Lung (tissue), 12 donors: ENCODE results near the gene P3H2. TPM values are rescaled to one million over a fixed set of nuclear protein-coding genes. Genes with fewer than 3 reads are reported as not detected.
"Not testable (repeated sequence)": the region's sequence is repeated elsewhere in the genome, so short reads cannot be mapped to it uniquely, and the experiment has no call there.

Experiments
- ATAC-seq: fragments of 200-7000 bp; cut with Tn5 transposase; one replicate; pipeline ENCODE4 v1.9.1; 2020; ENCODE audit warnings: moderate number of reproducible peaks; ENCODE audit not compliant: insufficient read depth, low FRiP score
- DNase-seq, 3 donors: peaks; one replicate each; pipeline ENCODE4 v3.0.0-alpha.2; 2013 to 2017
- H3K27ac ChIP-seq, 2 donors: one replicate each; pipeline ENCODE4 v1.5.1; 2013; ENCODE audit warnings: mild to moderate bottlenecking in 2 of 2, moderate library complexity in 2 of 2, control low read depth in 1 of 2, inconsistent platforms in 1 of 2, low read depth in 1 of 2, low read length in 1 of 2
- H3K27me3 ChIP-seq, 3 donors: one replicate each; pipeline ENCODE4 v1.5.1; 2013; ENCODE audit warnings: low read length in 2 of 3; ENCODE audit not compliant: control insufficient read depth in 3 of 3, insufficient read depth in 3 of 3
- H3K36me3 ChIP-seq, 4 donors: one replicate each; pipeline ENCODE4 v1.5.1; 2013; ENCODE audit warnings: low read length in 4 of 4, mild to moderate bottlenecking in 1 of 4, moderate library complexity in 1 of 4; ENCODE audit not compliant: control insufficient read depth in 4 of 4, insufficient read depth in 4 of 4
- H3K4me1 ChIP-seq, 5 donors: one replicate each; pipeline ENCODE4 v1.5.1; 2013; ENCODE audit warnings: low read length in 5 of 5, mild to moderate bottlenecking in 2 of 5, moderate library complexity in 1 of 5; ENCODE audit not compliant: control insufficient read depth in 5 of 5, insufficient read depth in 5 of 5
- H3K4me3 ChIP-seq: one replicate; pipeline ENCODE4 v1.5.1; 2013; ENCODE audit warnings: mild to moderate bottlenecking, control low read depth, moderate library complexity
- H3K9ac ChIP-seq, 2 donors: one replicate each; pipeline ENCODE4 v1.5.1; 2013; ENCODE audit warnings: low read length in 2 of 2, control low read depth in 1 of 2; ENCODE audit not compliant: insufficient read depth in 1 of 2
- H3K9me3 ChIP-seq, 4 donors: one replicate each; pipeline ENCODE4 v1.5.1; 2013; ENCODE audit warnings: low read length in 3 of 4, mild to moderate bottlenecking in 1 of 4, moderate library complexity in 1 of 4; ENCODE audit not compliant: control insufficient read depth in 4 of 4, insufficient read depth in 3 of 4
- WGBS, 2 donors: extraction: QIAGEN DNeasy Blood & Tissue Kit; methylation state at CpG; one replicate each; pipeline ENCODE4 v1.1.7; 2013; 5-methylcytosine and 5-hydroxymethylcytosine counted together
- polyA plus RNA-seq, 2 donors: library from polyadenylated mRNA; stranded (reverse); fragments of 200-250 nt; gene quantifications; one replicate each; pipeline ENCODE4 v1.2.1, GENCODE V29; 2013
- total RNA-seq, 2 donors: library from RNA; depleted of rRNA in 1 of 2; stranded (reverse); fragments of >200 nt in 1 of 2; gene quantifications; one replicate each; pipeline ENCODE4 v1.2.1, GENCODE V29; 2014 to 2021
- TF ChIP-seq, protein P1 (sequence below): IDR thresholded peaks from 2 replicates; pipeline ENCODE4 v1.5.1; 2012; ENCODE audit warnings: mild to moderate bottlenecking; ENCODE audit errors: control extremely low read depth, extremely low read depth
- donor health status: control.
- donor health status: control.
- donor health status: Bipolar disorder and iron deficiency.
- donor health status: healthy.
- donor health status: DM: yes; HTN: yes; CAD: no.

P3H2 gene
- total and polyA plus RNA-seq, 4 donors, result 18.6 to 59.9 (median 40.6) TPM

DNA sequence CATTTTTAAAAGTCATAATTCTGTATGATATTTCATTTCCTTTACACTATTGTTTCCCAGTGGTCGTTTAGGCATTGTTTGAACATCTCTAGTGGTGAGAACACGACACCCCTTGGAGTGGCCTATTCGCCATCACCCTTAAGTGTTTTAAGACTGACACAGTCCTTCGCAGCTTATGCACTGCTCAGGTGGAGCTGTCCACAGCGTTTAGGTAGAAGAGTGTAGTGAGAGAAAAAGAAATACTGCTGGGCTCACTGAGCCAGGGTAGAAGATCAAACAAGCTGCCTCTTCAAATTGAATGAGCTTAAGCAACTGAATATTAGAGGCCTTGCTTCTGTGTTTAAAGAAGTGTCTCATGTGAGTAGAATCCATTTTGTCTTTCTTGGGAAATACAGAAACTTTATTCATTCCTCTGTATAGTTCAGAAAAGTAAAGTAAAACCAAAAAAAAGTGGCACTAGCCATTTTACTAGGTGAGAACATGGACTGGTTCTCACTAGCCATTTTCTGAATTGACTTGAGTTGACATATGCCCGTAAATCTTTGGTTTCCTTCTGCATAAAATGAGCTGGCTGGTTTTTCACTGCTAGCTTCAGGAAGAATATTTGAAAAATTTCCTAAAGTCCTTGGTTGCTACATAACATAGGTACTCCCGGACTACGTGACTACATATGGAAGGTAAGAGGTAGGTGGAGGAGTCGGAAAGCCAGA is 155.9 kb downstream of the P3H2 start:
- TF ChIP-seq, protein P1, sequence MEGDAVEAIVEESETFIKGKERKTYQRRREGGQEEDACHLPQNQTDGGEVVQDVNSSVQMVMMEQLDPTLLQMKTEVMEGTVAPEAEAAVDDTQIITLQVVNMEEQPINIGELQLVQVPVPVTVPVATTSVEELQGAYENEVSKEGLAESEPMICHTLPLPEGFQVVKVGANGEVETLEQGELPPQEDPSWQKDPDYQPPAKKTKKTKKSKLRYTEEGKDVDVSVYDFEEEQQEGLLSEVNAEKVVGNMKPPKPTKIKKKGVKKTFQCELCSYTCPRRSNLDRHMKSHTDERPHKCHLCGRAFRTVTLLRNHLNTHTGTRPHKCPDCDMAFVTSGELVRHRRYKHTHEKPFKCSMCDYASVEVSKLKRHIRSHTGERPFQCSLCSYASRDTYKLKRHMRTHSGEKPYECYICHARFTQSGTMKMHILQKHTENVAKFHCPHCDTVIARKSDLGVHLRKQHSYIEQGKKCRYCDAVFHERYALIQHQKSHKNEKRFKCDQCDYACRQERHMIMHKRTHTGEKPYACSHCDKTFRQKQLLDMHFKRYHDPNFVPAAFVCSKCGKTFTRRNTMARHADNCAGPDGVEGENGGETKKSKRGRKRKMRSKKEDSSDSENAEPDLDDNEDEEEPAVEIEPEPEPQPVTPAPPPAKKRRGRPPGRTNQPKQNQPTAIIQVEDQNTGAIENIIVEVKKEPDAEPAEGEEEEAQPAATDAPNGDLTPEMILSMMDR, result no peak
- Histone ChIP-seq H3K27me3 (no peaks in the 10 kb centered on the region), H3K4me1 (no peaks in the 10 kb centered on the region), H3K36me3 (no peaks in the 10 kb centered on the region), H3K27ac (no peak overlapping the region), H3K9ac (no peak overlapping the region), H3K9me3 (no peaks in the 10 kb centered on the region), H3K4me3 (no peak overlapping the region)
- 76 to 80% methylated on average over 9 of the region's 9 CpGs for WGBS, 2 donors
- no peak for ATAC-seq
- no peak for DNase-seq

DNA sequence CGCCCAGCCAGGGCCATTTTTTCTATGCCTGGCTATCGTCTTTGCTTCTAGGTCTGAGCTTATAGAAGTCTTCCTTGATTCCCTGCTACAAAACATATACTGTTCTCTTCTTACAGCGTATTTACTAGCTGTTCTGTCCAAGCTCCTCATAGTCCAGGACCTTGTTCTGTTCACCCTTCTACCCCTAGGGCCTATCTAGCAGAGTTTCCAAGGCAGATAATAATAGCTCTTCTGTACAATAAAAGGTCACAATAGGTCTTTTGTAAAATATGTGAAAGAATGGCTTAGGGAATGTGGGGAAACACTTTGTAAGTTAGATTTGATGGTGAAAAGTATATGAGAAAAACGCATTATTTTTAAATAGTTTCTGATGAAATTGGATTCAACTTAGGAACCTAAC is 158.2 kb downstream of the P3H2 start:
- TF ChIP-seq, protein P1, result no peak
- Histone ChIP-seq H3K27me3 (no peaks in the 10 kb centered on the region), H3K9ac (no peak overlapping the region), H3K9me3 (no peaks in the 10 kb centered on the region), H3K27ac (no peak overlapping the region), H3K4me3 (no peak overlapping the region), H3K36me3 (no peaks in the 10 kb centered on the region), H3K4me1 (no peaks in the 10 kb centered on the region)
- 97% methylated on average over 4 of the region's 4 CpGs for WGBS, 2 donors
- ATAC-seq, result no peak
- DNase-seq, result no peak

DNA sequence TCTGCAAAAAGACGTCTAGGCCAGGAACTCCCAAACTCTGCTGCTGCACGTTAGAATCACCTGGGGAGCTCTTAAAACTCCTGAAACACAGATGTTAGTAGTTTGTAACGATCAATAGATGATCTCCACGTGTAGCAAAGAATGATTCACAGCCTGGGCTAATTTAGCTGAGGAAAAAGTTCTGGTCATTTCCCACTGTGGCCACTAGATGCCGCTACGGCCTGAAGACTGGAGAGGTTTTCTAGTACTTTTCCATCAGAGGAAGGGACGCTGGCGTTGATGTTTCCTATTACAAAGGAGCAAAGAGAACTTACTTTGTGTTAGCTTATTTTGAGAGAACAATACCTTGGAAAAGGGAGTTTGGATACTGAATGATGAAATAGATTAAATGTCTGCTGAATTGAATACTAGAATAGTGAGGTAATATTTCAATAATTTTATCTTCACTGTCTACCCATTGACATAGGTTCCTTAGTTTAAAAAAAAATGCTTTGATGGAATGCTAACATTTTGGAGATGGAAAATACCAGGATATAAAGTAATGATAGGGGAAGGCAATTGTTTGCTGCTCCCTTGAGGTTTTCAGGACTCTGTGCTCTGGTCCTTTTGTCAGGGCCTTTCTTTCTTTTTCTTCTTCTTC is 159.1 kb downstream of the P3H2 start:
- H3K9ac ChIP-seq, result no peak overlapping the region
- H3K36me3 ChIP-seq, result peaks cover 0 to 1% (median 0%) of the 10 kb centered on the region in 4 donors
- H3K27ac ChIP-seq, result no peak overlapping the region
- H3K9me3 ChIP-seq, result no peaks in the 10 kb centered on the region
- no peaks in the 10 kb centered on the region for H3K27me3 ChIP-seq
- TF ChIP-seq, protein P1, result peak; percentile 82
- no peaks in the 10 kb centered on the region for H3K4me1 ChIP-seq
- 4 to 5% methylated on average over 8 of the region's 8 CpGs for WGBS, 2 donors
- ATAC-seq (peak; percentile 86), DNase-seq (peak; percentile 74 to 83 (median 81))
- no peak overlapping the region for H3K4me3 ChIP-seq

DNA sequence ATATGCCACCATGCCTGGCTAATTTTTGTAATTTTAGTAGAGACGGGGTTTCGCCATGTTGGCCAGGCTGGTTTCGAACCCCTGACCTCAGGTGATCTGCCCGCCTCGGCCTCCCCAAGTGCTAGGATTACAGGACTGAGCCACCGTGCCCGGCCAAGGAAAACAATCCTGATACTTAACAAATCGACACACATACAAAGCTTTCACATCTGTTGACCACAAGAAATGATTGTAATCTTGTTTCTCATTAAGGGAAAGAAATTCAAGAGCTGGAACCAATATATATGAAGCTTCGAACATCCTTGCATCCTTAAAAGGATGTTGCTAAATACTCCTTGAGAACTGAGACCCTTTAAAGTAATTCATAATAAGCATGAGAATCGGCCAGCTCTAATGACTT is 159.6 kb downstream of the P3H2 start:
- not testable (repeated sequence) for H3K27me3 ChIP-seq, H3K9ac ChIP-seq, ATAC-seq, H3K4me1 ChIP-seq, H3K27ac ChIP-seq, H3K9me3 ChIP-seq, DNase-seq, H3K4me3 ChIP-seq, H3K36me3 ChIP-seq
- 77 to 78% methylated on average over 10 of the region's 10 CpGs for WGBS, 2 donors
